GM21737 (cell line): Measurements from ENCODE around the gene CHPF.
A peak's percentile ranks its signal among the peaks of the same experiment; 100 is the strongest.

ENCODE experiments used
- ATAC-seq: cut with Tn5 transposase; IDR thresholded peaks from one replicate; pipeline ENCODE4 v1.9.1; 2021; ENCODE audit warnings: mild to moderate bottlenecking, moderate library complexity; ENCODE audit not compliant: unreplicated experiment

Gene CHPF

DNA sequence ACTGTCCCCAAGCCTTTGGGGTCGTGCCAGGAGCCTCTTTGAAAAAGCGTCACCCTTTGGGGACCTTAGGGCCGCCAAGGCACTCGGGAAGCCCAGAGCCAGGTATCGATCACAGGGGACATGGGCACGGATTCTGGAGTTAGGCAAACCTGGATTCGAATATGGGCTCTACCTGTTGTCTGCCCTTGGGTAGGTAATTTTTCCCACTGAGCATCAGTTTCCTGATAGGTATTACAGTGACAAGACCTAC, 9.5 kb upstream of the CHPF start:
- no peak for ATAC-seq

DNA sequence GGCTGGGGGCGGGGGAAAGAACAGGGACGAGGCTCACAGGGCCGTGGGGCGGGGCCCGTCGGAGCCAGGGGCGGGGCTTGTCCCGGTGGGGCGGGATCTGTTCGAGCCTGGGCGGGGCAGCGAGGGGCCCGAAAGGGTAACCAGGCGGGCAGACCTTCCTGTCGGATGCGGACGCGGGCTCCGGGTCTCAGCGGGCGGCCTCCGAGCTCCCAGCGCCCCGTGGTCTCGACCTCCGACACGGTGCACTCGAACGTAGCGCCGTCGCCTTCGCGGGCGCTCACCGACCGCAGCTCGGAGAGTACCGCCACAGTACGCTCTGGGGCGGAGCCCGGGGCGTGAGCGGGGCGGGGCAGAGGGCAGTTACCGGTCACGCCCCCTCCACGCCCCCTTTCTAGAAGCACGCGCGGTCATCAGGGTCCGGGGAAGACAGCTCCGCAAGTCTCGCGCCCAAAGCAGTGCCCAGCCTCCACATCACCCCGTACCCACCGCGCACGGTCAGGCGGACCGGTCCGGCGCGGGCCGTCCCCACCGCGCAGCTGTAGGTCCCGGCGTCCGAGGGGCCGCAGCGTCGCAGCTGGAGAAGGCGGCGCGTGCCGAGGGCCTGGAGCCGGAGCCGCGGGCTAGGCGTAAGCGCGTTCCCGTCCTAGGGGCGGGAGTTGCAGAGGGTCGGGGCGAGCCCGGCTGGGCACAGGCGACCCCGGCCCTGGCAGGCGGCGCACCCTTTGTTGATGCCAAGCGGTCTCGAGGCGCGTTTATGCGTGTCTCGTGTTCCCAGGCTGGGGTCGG, 9.0 kb upstream of the CHPF start:
- ATAC-seq, result peak; percentile 84

DNA sequence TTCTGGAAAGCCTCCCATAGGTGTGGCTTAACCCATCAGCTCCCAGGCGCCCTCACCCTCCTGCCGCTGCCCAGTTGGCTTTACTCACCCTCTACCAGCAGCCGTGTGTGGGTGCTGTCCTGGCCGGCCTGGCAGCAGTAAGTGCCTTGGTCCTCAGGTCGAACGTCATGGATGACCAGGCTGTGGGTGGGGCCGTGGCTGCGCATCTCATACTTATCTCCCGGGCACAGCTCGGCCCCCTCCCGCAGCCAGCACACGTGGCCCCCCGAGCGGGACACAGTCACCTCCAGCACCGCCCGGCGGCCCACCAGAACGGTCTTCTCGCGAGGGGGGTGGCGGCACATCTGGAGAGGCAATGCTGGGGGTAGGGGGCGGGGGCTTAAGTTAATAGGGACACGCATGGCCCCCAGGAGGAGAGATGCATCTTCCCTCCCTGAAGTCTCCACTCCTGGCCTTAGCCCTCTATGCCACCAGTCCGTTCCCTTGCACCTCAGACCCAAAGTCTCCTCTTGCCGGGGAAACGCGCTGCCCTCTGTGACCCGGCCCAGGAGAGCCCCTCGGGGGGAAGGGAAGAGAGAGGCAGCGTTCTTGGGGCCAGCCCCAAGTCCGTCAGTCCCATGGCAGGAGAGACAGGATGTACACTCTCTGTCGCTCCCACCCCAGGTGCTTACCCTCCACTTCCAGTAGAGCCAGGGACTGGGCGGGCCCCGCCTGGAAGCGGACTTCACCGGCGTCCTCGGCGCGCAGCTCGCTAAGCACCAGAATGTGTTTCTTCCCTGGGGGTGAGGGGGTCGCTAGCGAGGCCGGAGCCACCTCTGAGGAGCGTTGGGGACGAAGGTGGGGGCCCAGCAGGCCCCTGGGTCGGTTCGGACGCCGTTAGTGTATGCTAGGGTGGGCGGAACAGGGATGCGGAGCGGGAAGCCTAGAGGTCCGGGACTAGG, 8.1 kb upstream of the CHPF start:
- ATAC-seq, result peak; percentile 27

DNA sequence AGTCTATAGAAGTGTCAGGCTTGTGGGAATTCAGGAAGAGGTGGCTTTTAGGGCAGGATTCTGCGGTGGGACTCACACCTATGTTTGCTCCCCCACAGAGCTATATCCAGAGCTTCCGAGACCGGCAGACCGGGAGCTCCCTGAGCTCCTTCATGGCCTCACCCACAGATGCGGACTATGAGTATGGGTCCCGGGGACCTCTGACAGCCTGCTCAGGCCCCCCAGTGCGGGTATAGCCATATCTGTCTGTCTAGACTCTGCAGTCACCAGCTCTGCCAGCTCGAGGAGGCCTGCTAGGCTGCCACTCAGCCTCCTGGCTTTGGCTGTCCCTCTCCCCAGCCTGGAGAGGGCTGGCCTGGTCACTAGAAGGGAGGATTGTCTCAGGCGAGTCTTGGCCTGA, 6.0 kb upstream of the CHPF start:
- no peak for ATAC-seq

DNA sequence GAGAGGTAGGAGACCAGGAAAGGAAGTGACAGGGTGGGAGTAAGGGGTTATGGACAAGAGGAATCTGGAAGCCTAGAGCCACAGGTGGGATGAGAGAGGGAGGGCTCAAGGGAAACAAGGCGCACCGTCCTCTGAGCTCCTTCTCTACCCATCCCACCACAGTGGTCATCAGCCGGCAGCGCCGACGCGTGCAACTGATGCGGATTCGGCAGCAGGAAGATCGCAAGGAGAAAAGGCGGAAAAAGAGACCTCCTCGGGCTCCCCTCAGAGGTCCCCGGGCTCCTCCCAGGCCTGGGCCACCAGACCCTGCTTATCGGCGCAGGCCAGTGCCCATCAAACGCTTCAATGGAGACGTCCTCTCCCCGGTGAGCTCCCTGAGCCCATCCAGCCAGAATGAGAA, 5.4 kb upstream of the CHPF start:
- ATAC-seq, result no peak

DNA sequence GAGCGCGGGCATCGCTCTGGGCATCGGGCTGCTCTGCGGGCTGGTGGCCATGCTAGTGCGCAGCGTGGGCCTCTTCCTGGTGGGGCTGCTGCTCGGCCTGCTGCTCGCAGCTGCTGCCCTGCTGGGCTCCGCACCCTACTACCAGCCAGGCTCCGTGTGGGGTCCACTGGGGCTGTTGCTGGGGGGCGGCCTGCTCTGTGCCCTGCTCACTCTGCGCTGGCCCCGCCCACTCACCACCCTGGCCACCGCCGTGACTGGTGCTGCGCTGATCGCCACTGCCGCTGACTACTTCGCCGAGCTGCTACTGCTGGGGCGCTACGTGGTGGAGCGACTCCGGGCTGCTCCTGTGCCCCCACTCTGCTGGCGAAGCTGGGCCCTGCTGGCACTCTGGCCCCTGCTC, 4.0 kb upstream of the CHPF start:
- ATAC-seq, result no peak

DNA sequence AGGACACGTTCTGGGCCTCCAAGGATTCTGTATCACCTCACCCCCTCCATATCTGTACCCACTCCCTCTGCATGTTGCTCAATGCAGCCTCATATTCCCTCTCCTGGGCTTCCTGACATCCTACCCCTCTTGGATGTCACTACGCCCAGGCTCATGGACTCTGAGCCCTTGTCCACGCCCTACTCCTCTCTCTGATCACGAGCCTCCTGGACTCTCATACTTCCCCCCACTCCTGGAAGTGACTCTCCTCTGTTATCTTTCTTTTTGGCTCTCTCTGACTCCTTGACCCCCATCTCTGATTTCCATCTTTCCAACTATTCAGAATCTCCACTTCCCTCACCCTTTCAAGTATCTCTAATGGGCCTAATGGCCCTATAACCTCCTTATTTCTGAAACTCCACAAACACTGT, 2.3 kb upstream of the CHPF start:
- no peak for ATAC-seq

DNA sequence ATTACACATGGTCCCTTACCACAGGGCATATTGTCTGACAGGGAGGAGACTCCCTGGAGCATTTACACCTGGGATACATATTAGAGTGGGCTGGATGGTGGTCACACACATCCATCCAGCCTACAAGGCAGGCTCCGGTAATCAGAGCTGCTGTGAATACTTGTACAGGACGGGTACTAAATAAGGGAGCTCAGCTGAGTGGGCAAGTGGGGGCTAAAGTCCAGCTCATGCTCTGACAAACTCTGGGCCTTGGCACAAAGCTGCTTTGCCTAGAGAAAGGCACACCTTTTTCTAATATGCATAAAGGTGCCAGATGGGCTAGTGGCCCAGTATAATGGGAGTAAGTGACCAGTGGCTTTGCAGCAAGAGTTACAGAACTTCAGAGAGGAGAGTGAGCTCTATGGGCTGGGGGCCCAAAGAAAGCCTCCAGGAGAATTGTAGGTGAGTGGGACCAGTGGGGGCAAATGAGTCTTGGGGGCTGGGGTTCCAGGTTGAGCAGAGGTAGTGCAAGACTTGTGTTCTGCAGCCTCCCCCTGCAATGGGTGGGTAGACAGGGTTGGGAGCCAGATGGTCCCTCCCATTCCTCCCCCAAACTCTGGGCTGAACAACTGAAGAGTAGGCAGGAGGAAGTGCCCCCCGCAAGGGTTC, 1.8 kb upstream of the CHPF start:
- no peak for ATAC-seq

DNA sequence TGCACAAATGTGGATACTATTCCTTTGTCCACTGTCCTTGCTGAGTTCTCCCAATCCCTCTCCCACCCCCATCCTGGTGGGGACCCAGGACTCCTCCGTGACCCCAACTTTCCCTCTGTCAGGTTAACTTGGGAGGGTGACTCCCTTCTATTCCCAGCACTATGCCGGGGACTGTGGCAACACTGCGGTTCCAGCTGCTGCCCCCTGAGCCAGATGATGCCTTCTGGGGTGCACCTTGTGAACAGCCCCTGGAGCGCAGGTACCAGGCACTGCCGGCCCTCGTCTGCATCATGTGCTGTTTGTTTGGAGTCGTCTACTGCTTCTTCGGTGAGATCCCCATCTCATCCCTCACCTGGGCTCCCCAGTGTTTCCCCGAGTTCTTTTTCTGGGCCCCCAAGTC, 958 bp upstream of the CHPF start:
- ATAC-seq, result no peak

DNA sequence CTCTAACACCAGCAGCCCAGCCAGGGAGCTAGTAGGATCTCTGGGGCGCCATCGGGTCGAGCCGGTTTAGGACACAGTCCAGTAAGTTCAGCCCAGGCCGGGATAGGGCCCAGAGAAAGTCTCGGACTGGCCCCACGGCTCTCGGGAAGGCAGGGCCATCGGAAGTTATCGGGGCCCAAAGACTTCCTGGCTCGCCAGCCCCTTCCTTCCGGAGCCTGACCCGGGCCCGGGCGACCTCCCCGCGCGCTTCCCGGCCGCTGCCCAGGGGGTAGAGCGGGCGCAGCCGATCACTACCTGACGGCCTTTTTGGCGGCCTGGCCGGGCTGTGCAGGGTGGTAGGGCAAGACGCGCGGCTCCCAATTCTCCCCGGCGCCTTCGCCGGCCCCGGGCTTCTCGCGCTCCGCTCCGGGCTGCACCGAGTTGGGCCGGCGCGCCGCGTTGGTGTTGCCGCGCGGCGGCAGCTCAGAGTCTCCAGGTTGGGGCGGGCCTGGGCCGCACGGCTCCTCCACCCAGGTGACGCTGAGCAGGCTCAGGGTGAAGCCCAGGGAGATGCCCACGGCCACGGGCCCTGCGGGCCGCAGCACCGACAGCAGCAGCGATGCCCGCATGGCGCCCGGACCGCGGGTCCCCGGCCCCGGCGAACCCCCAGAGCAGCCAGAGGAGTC, 546 bp downstream of the CHPF start:
- ATAC-seq, result peak; percentile 25

DNA sequence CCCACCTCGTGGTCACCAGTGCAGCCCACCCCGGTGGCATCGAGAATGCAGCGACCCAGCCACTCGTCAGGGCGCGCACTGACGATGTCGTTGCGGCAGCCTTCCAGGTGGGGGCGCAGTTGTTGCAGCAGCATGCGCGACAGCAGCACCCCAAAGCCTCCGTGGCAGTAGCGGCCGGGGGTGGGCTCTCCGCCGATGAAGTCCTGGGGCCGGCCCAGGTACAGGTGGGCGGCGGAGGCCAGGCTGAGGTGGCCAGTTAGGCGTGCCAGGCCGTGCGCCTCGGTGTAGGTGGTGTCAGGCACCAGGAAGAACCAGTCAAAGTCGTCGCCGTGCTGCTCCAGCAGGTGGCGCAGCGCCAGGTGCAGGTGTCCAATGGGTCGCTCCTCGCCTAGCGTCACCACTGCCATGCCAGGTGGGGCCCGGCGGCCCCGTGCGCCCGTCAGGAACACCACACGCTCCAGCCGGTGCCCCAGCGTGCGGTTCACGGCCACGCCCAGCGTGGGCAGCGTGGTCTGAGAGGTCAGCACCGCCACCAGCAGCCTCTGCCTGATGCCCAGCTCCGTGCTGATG, 1.9 kb downstream of the CHPF start:
- peak; percentile 47 for ATAC-seq

DNA sequence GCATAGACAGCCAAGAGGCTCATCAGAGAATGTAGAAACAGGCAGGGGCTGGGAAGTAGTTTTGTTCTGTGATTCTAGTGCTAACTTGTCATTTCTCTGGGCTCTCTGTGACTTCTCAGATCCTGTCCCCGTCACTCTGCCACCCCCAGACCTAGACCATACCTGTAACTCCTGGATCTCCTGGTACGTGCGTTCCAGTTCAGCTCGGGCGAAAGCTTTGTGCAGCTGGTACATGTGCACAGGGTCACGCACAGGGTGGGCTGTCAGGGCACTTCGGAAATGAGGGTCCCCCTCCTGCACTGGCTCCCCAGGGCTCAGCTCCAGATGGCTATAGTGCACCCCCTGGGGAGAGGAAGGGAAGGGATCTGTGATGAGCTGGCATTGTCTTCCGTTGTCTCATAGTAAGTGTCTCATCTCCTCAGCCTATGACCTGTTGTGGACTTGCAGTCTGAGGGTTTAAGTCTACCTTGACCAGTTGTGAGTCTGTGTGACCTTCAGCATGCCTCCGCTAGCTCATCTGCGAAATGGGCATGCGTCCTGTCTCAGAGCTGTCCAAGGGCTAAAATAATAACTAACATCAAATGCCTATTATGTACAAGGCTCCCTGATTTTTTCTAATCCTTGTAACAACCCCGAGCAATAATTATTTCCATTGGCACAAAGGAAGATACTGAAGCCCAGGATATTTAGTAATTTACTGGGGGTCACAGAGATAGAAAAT, 2.7 kb downstream of the CHPF start:
- ATAC-seq, result no peak

DNA sequence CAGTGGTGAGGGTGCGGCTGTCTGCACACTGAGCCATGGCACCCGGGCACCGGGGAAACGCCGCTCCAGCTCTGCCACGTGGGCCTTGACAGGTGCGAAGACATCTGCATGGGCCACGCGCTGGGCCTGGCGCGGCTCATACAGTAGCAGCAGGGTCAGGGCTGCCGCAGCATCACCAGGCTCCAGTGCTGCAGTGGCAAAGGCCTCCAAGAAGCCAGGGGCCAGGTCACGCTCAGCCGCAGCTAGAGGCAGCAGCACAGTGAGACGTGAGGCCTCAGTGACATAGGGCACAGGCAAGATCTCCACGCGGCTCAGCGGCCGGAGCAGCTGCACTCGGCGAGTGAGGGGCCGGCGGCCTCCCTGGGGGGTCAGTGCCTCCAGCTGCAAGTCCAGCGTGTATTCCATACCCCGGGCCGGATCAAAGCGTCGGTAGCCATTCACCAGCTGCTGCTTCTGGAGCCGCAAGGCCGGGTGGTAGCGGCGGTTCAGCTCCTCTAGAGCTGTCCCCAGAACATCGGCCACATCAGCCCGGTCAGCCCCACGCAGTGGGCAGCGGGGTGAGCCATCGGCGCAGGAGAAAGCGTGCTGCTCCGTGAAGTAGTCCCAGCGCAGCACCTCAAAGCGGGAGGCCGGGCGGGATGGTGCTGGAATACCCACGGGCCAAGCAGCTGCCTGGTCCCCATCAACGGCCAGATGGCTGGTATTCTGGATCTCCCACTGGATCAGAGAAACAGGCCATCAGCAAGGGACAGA, 3.5 kb downstream of the CHPF start:
- ATAC-seq, result no peak

DNA sequence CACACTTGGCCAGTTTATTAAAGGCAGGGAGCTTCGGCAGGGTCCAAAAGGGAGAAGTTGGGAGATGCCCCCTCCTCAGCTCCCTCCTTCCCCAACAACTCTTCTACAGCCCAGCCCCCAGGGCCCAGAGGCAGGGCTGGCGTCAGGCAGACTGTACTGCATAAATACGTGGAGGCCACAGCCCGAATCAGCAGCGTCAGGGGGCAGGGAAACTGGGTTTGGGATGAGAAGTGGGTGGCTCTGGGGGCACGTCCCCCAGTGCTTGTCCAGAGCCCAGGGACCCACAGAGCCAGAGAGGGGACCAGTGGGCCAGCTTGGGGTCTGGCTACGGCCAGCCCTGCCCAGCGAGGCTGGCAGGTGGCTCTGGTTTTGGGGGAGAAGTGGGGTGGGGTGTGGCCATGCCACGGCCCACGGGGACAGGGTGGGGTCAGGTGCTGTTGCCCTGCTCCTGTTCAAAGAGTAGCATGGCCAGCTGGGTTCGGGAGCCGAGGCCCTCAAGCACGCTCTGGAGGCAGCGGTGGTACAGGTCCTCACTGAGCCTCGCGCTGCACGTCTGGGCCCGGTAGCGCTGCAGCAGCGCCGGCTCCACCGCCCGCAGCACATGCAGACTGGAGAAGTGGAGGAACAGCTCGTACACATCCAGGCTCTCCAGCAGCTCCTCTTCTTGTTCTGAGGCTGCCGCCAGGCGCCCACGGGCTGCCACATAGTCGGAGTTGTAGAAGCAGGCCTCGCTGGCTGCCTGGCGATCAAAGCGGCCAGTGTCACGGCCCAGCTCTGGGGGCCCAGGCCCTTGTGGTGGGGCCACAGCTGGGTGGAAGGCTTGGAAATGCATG, 4.4 kb downstream of the CHPF start:
- ATAC-seq, result no peak

DNA sequence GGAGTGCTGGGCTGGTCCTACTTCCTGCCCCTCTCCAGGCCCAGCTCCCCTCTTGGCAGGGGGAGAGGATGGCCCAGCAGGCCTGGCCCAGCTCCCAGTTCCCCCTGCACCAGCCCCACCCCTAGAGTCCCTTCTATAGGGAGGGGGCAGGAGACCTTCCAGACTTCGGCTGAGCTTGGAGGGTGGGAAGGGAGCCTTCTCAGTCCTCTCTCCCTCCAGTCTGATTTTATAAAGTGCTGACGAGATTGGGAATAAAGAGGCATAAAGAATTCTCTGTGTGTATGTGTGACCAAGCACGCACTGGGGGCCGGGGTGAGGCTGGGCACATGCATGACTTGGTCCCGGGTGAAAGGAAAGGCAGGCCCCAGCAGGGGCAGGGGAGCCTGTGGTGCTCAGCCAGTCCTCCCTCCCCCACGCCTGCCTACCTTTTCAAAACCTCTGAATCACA, 5.1 kb downstream of the CHPF start:
- ATAC-seq, result no peak

DNA sequence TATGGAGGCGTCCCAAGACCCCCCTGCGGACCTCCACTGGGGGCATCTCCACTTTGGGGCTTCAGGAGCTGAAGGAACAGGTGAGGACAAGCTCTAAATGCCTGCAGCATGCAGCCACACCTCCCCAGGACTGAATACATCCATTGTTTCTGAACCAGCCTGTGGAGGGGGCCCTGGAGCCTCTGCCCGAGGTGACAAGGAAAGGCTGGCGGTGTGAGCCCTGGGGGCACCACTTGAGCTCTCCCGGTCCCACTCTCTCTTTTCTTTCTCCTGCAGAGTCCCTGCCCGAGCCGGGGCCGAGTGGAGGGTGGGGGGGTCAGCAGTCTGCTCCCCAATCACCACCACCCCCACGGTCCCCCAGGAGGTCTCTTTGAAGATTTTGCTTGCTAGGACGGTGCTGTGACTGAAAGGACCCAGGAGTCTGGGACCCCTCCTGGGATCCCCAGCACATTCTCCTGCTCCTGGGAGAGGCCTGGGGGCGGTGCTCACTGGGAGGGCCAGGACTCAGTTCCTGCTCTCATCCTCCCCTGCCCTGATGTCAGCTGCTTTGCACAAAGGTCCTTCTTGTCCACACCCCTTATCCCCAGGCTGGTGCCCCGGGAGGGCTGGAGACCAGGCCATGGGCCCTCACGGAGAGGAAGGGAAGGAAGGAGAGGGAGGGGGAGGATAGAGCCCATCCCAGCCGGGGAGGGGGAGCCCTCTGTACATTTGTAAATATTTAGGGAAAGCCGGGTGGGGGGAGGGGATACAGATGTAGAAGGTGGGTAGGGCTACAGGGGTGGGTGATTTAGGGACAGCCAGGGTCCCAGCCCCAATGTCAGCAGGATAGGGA, 5.7 kb downstream of the CHPF start:
- no peak for ATAC-seq

DNA sequence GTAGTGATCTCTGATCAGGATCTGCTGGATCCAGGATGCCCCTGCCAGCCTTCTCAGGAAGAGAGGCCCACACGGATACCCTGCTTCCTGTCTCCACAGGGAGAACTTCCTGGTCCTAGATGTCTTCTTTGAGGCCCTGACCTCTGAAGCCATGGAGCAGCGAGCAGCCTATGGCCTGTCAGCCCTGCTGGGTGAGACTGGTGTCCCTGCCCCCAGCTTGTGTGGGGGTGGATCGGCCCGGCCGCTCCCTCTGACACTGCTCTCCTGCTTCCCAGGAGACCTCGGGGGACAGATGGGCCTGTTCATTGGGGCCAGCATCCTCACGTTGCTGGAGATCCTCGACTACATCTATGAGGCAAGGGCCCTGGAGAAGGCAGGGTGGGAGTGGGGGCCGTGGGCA, 6.6 kb downstream of the CHPF start:
- no peak for ATAC-seq

DNA sequence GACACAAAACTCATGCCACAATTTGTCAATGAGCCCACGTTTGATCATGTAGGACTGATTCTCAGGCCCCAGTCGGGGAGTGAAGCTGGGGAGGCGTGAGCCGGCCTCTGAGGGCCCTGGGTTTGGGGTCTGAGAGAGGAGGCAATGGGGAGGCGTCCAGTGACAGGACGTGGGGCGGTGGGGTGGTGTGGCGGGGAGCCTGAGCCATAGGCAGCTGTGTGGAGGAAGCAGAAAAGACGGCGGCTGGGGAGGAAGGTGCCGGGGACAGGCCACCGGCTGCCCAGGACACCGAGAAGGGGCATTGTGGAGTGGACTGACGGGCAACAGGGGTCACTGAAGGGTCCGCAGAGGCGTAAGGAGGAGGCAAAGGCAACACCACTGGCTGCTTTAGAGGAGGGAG, 7.2 kb downstream of the CHPF start:
- no peak for ATAC-seq
